DMS 273 (cell line): ENCODE measurements around the gene WWOX.

Source experiments
- DNase-seq: peaks from one replicate; lab custom pipeline; 2025; ENCODE audit not compliant: unreplicated experiment; lab: John Stamatoyannopoulos, UW

The WWOX gene

GRCh38 chr16:78140818-78141466 lies 41.5 kb downstream of the WWOX start:
- no peak for DNase-seq

GRCh38 chr16:78142788-78143187 lies 43.3 kb downstream of the WWOX start:
- DNase-seq, result no peak

- DNase-seq, result no peak
Measured at GRCh38 chr16:78146807-78147206, 47.4 kb downstream of the WWOX start.

- DNase-seq, result no peak
Measured at GRCh38 chr16:78147911-78148401, 48.5 kb downstream of the WWOX start.

GRCh38 chr16:78150233-78150632 lies 50.8 kb downstream of the WWOX start:
- DNase-seq, result no peak

GRCh38 chr16:78154729-78155461 lies 55.4 kb downstream of the WWOX start:
- no peak for DNase-seq

- peak; percentile 41 for DNase-seq
Measured at GRCh38 chr16:78155791-78156345, 56.4 kb downstream of the WWOX start.

- DNase-seq, result no peak
Measured at GRCh38 chr16:78161023-78161729, 61.7 kb downstream of the WWOX start.

GRCh38 chr16:78163772-78164670 lies 64.6 kb downstream of the WWOX start:
- DNase-seq, result no peak

GRCh38 chr16:78170494-78170933 lies 71.1 kb downstream of the WWOX start:
- DNase-seq, result no peak

GRCh38 chr16:78175287-78175686 lies 75.8 kb downstream of the WWOX start:
- no peak for DNase-seq

- no peak for DNase-seq
Measured at GRCh38 chr16:78176435-78176834, 77.0 kb downstream of the WWOX start.

GRCh38 chr16:78177218-78177617 lies 77.8 kb downstream of the WWOX start:
- DNase-seq, result no peak

GRCh38 chr16:78177987-78178386 lies 78.5 kb downstream of the WWOX start:
- DNase-seq, result no peak

GRCh38 chr16:78179666-78180065 lies 80.2 kb downstream of the WWOX start:
- no peak for DNase-seq

GRCh38 chr16:78180349-78180748 lies 80.9 kb downstream of the WWOX start:
- DNase-seq, result no peak

- peak; percentile 62 for DNase-seq
Measured at GRCh38 chr16:78183437-78184237, 84.2 kb downstream of the WWOX start.

- peak; percentile 63 for DNase-seq
Measured at GRCh38 chr16:78184238-78185183, 85.1 kb downstream of the WWOX start.

GRCh38 chr16:78189121-78189520 lies 89.7 kb downstream of the WWOX start:
- no peak for DNase-seq
